Measurements from ENCODE around the gene MAD1L1.

The MAD1L1 gene

GRCh38 chr7:2065528-2065927, 167.2 kb downstream of the MAD1L1 start:
- Histone ChIP-seq H3K36me3 (ENCODE audit: control insufficient read depth in 2 of 2, insufficient read depth in 1 of 2, low read length in 2 of 2) (peaks cover 0 to 14% of the 10 kb centered on the region in 2 experiments; a peak in 1 of 3 replicates), H3K9me3 (ENCODE audit: control insufficient read depth, insufficient read depth, low read depth, low read length) (no peaks in the 10 kb centered on the region), H3K4me1 (ENCODE audit: control insufficient read depth, insufficient read depth, low read length) (peaks cover 8% of the 10 kb centered on the region; the same call in 1 of the 2 replicates), H3K27ac (ENCODE audit: extremely low read depth, low read depth, low read length) (no peak overlapping the region), H3K4me3 (ENCODE audit: low read depth, low read length) (no peak overlapping the region)
- POLR2A ChIA-PET, result no interaction called here
- TF ChIP-seq ZNF175 (tag by site-specific recombination; IDR thresholded peaks at IDR 0.05), result no peak
- CTCF ChIA-PET, result no interaction called here

DNA sequence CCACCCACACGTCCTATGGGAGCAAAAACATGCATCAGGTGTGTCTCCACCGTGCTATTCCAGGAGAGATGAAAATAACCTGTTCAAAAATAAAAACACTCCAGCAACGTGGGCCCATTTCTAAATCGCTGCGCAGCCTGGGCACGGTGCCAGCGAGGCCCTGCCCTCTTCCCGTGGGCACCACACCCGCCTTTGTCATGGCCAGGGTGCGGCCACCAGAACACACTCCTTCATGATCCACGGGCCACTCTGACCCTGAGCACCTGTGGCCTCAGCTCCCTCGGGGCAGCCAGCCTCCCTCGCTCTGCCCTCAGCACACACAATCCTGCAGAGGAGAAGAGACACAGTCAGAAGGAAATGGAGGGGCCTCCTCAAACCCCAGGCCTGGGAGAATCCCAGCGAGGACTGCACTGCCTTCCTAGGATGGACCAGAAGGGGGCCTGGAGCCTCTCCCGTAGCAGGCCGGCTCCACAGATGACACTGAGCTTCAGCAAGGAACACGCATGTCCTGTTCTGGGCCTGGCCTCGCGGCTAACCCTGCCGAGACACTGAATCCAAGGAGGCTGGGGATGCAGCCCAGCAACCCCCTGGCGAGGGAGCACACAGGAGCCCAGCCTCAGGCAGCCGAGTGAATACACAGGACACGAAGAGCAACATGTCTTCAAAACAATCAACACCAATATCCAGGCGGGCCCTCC, 169.0 kb downstream of the MAD1L1 start:
- no peak overlapping the region for H3K4me3 ChIP-seq (ENCODE audit: low read depth, low read length)
- peak overlapping the region; percentile 13; the same call in 1 of the 2 replicates for H3K27ac ChIP-seq (ENCODE audit: extremely low read depth, low read depth, low read length)
- no peaks in the 10 kb centered on the region for H3K9me3 ChIP-seq (ENCODE audit: control insufficient read depth, insufficient read depth, low read depth, low read length)
- POLR2A ChIA-PET, result no interaction called here
- CTCF ChIA-PET, result interaction anchor here (1.1 kb wide), 1 partner anchor 50 kb away, joined by 4 read pairs; no protein-coding TSS in a partner anchor
- H3K4me1 ChIP-seq (ENCODE audit: control insufficient read depth, insufficient read depth, low read length), result peaks cover 8% of the 10 kb centered on the region; the same call in 1 of the 2 replicates
- no peak for TF ChIP-seq ZNF791 (tag by site-specific recombination; IDR thresholded peaks at IDR 0.05)
- TF ChIP-seq FEZF1 (tag by site-specific recombination; IDR thresholded peaks at IDR 0.05), result no peak
- TF ChIP-seq ZBTB11 (tag by site-specific recombination; conservative IDR thresholded peaks at IDR 0.05; ENCODE audit: low read depth), result no peak
- TF ChIP-seq ZNF426 (tag by site-specific recombination; IDR thresholded peaks at IDR 0.05), result no peak
- no peak for TF ChIP-seq ZFP41 (tag by site-specific recombination; IDR thresholded peaks at IDR 0.05; ENCODE audit: borderline replicate concordance)
- no peak for TF ChIP-seq ZNF571 (tag by site-specific recombination; IDR thresholded peaks at IDR 0.05)
- no peak for TF ChIP-seq HOXD13 (CRISPR knock-in tag; IDR thresholded peaks at IDR 0.05; ENCODE audit: borderline replicate concordance)
- TF ChIP-seq ZNF654 (tag by site-specific recombination; IDR thresholded peaks at IDR 0.05; ENCODE audit: low read depth), result no peak
- TF ChIP-seq ZNF560 (tag by site-specific recombination; IDR thresholded peaks at IDR 0.05; ENCODE audit: borderline replicate concordance), result no peak
- TF ChIP-seq KLF16 (tag by site-specific recombination; IDR thresholded peaks at IDR 0.05), result no peak
- TF ChIP-seq ZNF626 (tag by site-specific recombination; IDR thresholded peaks at IDR 0.05), result no peak
- TF ChIP-seq KLF1 (tag by site-specific recombination; IDR thresholded peaks at IDR 0.05), result peak; percentile 90
- TF ChIP-seq ZNF792 (tag by site-specific recombination; IDR thresholded peaks at IDR 0.05), result no peak
- no peak for TF ChIP-seq ZNF639 (tag by site-specific recombination; IDR thresholded peaks at IDR 0.05)
- peak; percentile 48; the same call in 1 of the 2 replicates for TF ChIP-seq SCRT2 (tag by site-specific recombination; IDR thresholded peaks at IDR 0.05)
- TF ChIP-seq ZIC2 (tag by site-specific recombination; IDR thresholded peaks at IDR 0.05), result peak; percentile 22; the same call in 1 of the 2 replicates
- peaks cover 0 to 22% of the 10 kb centered on the region in 2 experiments; a peak in 1 of 3 replicates for H3K36me3 ChIP-seq (ENCODE audit: control insufficient read depth in 2 of 2, insufficient read depth in 1 of 2, low read length in 2 of 2)

- CTCF ChIA-PET, result no interaction called here
- Histone ChIP-seq H3K4me1 (ENCODE audit: control insufficient read depth, insufficient read depth, low read length) (peaks cover 8% of the 10 kb centered on the region; the same call in 1 of the 2 replicates), H3K9me3 (ENCODE audit: control insufficient read depth, insufficient read depth, low read depth, low read length) (no peaks in the 10 kb centered on the region), H3K4me3 (ENCODE audit: low read depth, low read length) (no peak overlapping the region), H3K27ac (ENCODE audit: extremely low read depth, low read depth, low read length) (no peak overlapping the region), H3K36me3 (ENCODE audit: control insufficient read depth in 2 of 2, insufficient read depth in 1 of 2, low read length in 2 of 2) (peaks cover 0 to 17% of the 10 kb centered on the region in 2 experiments; a peak in 1 of 3 replicates)
- POLR2A ChIA-PET, result interaction anchor here (0.6 kb wide), 1 partner anchor 21 kb away, joined by 3 read pairs; no protein-coding TSS in a partner anchor
- TF ChIP-seq, protein P1, sequence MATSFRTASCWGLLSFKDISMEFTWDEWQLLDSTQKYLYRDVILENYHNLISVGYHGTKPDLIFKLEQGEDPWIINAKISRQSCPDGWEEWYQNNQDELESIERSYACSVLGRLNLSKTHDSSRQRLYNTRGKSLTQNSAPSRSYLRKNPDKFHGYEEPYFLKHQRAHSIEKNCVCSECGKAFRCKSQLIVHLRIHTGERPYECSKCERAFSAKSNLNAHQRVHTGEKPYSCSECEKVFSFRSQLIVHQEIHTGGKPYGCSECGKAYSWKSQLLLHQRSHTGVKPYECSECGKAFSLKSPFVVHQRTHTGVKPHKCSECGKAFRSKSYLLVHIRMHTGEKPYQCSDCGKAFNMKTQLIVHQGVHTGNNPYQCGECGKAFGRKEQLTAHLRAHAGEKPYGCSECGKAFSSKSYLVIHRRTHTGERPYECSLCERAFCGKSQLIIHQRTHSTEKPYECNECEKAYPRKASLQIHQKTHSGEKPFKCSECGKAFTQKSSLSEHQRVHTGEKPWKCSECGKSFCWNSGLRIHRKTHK (tag by site-specific recombination; IDR thresholded peaks at IDR 0.05), result no peak
- TF ChIP-seq GLIS2 (tag by site-specific recombination; IDR thresholded peaks at IDR 0.05) (no peak), ZNF2 (tag by site-specific recombination; IDR thresholded peaks at IDR 0.05) (no peak), ZNF366 (tag by site-specific recombination; conservative IDR thresholded peaks at IDR 0.05) (no peak), ZNF16 (tag by site-specific recombination; IDR thresholded peaks at IDR 0.05; ENCODE audit: low read depth) (no peak), ZNF174 (tag by site-specific recombination; IDR thresholded peaks at IDR 0.05) (no peak), KLF17 (tag by site-specific recombination; IDR thresholded peaks at IDR 0.05) (no peak), ZBTB48 (tag by site-specific recombination; IDR thresholded peaks at IDR 0.05) (no peak)
Observed at GRCh38 chr7:2062648-2063047, 170.1 kb downstream of the MAD1L1 start.

Measured in HEK293 (cell line).